ENCODE results near the gene UBE2J1.

- TF ChIP-seq POLR2AphosphoS5 (IDR thresholded peaks at IDR 0.05; ENCODE audit: low read depth, low read length) (no peak), POLR2A (IDR thresholded peaks at IDR 0.05; ENCODE audit: low read depth, low read length) (no peak), TAF1 (IDR thresholded peaks at IDR 0.05; ENCODE audit: borderline replicate concordance, low read depth, low read length) (no peak)
These were observed 61.9 kb downstream of the UBE2J1 start for GRCh38 chr6:89290401-89291155.

All from GM12892 (cell line).